GM19193 (cell line): ENCODE results near the gene GTF2F2.

Experiments
- POLR2A ChIP-seq: IDR thresholded peaks from 4 replicates; pipeline ENCODE4 v1.6.1; 2011; ENCODE audit not compliant: insufficient read depth, insufficient read length; ENCODE audit errors: extremely low read depth

The GTF2F2 gene

DNA sequence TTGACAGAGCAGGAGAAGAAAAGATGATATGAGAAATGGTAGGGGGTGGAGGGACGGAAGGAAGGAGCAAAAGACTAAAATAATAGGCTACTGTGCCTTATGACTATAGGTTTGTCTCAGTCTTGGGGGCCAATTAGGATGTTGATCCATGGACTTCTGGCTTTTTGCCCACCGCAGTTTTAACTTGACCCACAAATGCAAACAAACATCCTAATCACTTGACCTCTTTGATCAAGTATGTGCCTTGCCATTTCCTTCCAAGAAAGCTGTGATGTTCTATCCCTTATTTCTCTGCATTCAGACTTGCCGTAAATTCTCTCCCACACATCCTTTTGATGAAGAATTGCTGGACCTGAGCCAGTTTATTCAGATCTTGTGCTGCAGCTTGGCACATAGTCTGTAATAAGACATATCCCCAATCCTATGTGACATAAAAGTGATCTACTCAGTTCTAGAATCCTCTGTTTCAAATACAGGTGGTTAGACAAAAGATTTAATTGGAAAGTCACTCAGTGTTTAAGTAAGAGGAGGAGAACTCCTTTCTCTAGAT lies 157.9 kb downstream of the GTF2F2 start:
- no peak for TF ChIP-seq POLR2A

DNA sequence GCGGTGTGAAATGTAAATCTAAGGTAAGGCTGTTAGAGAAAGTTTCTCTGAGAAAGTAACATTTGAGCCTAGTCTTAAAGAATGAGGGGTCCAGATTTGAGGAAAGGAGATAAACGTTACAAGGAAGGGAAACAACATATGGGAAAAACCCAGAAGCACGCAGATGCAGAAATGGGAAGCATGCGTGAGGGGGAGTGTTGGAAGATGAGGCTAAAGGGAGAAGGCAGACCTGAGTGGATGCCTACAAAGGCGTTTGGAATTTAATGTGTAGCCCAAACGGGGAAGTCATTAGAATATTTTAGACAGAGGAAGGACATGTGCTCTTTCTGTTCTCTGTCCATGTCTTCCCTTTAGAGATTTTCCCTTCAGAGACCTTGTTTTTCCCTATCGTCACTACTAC lies 159.7 kb downstream of the GTF2F2 start:
- no peak for TF ChIP-seq POLR2A

DNA sequence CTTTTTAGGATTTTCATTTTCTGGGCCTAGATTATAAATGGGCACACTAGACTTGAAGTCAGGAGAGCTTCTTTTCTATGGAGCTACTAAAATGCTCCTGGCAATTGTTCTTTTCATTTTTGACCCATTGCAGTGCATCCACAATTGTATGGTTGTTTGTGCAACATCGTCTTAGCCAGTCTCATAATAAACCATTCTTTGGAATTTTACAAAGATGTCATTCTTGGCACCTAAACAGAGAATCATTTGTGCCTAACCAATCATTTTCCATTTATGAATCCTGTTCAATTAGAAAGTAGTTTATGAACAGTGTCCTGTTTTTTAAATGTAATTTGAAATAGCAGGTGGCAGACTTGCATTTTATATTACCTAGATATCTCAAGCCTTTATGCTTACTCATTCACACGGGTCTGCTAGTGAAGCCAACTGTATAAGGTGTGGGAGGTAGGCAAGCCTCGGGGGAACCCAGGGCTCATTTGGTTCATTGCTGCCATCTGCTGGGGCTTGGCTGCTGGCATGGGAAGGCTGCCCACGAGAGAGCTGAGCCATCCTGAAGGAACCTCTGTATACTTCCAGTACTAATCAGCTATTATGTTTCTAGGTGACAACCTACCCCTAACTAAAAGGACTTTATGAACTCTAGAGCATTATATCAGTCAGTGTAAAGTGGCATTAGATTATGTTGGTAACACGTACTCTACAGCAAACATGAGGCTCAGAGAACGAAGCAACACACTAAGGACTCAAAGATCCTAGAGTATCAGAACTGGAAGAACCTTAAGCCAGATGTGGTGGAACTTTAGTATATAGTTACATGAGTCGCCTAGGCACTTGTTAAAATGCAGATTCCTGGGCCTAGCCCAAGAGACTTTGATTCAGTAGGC lies 160.7 kb downstream of the GTF2F2 start:
- TF ChIP-seq POLR2A, result no peak

DNA sequence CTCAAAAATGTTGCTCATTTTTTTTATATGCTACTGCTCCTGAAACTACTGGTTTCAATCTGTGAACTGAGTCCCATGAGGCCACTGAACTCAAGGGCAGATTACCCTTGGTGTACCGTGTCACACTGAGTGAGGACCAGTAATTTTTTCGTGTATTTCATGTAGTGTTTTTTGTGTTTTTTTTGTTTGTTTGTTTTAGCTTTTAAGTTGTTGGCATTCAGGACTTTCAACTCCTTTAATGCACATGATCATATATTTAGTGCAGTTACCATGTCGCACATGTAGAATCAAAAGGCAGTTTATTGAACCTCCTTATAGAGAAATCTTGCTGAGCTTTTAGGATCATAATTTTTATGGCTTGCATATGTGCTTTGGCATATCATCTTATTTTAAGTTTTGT lies 162.7 kb downstream of the GTF2F2 start:
- no peak for TF ChIP-seq POLR2A

DNA sequence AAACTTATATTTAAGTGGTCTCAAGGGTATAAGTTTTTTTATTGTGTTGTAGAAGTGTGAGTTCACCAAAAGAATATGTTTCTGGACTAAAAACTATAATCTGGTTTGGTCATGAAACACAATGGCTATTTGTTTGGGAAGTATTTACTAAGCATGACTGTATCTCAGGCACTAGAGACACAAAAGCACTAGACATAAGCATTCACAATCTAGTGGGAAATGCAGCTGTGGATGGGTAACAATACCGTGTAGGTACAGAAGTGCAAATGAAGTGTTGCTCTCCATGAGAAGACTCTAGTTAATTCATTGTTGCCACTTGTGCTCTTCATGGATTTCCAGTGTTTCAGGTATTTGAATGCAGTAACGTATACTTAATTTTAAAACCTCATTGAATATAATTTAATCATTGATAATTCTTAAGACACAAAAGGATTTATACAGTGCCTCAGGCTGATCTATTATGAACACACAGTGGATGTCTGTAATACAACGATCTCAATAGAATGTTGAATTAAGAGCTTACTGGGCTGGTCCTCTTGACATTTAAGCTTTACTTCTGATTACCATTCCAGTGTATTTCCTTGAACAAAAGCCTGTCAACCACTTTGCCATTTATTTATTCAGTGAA lies 169.7 kb downstream of the GTF2F2 start:
- TF ChIP-seq POLR2A, result no peak

DNA sequence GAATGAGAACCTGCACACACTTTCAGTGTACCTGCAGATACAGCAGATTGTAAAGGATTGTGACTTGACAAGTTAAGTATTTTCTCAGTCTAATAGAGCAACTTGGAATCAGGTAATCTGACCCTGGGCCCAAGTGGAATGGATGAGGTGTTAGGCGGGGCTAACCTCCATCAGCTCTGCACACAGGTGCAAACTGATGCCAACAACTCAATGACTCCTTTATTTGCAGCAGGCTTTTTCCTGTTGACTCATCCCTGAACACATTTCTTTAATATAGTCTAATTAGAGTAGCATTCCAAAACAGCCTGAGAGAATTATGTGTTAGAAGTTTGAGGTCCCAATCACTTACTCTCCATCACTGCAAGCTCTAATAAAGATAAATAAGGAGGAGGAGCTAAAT lies 171.9 kb downstream of the GTF2F2 start:
- TF ChIP-seq POLR2A, result no peak

DNA sequence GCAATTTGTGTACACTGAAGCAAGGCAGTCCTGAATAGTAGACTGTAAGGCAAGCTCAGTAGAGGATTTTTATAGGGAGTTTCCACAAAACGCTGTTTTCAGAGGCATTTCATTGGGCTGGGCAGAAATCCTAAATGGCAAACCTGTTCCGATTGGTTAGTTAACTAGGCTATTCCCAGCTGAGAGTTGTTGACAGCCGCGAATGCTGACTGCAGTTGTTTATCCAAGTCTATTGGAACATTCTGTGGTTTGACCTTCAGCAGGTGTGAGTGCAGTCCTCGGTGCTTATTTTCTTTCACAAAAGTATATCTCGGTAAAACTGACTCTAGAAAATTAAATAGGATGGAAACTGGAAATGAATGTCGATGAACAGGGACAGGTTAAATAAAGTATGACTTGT lies 175.2 kb downstream of the GTF2F2 start:
- no peak for TF ChIP-seq POLR2A

DNA sequence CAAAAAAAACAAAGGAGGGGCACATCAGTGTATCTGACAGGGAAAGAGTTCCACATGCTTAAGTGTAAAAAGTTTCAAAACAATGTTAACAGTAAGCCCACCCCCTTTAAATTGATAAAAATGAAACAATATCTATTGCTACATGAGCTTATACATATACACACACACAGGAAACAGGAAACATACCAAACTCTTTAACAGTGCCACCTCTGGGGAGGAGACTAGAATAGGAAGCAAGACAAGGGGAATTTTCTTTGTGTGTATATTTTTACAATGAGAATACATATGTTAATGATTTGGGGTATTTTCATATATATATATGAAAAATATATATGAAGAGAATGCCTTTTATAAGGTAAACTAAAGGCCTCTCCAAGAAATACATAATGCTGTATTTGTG lies 175.9 kb downstream of the GTF2F2 start:
- TF ChIP-seq POLR2A, result no peak

DNA sequence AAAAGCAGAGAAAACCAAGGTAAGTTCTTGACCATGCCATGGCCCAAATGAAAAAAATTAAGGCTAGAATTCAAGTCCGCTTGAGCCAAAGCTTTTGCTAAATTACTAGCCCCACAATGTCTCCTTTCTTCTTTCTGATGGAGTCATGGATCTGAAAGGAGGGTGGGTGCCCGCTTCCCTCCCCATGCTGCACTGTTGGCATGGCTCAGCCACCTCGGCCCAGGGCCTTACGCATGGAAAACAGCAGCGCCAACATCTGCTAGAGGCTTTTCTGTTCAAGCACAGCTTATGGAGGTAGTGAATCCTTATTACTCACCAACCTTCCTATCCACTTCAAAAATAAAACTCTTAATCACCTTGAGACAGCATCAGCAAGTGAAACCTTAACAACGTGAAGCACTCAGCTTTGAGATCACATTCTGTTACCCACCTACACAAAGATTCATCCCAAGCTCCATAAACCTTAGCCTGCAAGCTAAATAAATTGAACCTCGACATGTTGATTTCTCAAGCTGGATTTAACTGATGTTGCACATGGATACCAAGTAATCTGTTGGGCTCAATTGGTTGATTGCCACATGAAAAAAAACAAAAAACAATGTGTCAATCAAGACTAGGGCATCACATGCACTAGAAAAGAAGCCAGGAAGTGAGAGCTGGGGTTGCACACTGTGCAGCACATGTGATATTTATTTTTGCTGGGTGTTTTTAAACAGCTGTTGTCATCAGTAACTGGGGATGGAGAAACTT lies 177.3 kb downstream of the GTF2F2 start:
- no peak for TF ChIP-seq POLR2A

DNA sequence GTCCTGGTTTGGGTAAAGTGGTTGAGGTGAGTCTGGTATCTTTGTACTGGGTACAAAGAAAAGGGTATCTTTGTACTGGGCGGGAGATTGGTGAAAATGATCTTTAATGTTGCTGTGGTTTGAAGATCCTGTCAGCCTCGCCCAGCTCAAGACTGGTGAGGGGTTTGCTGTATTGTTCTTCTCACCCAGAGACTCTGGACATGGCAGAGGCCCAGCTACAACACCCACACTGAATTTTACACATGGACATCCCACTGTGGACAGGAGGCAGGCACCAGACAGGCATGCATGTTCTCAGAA lies 177.8 kb downstream of the GTF2F2 start:
- TF ChIP-seq POLR2A, result no peak

DNA sequence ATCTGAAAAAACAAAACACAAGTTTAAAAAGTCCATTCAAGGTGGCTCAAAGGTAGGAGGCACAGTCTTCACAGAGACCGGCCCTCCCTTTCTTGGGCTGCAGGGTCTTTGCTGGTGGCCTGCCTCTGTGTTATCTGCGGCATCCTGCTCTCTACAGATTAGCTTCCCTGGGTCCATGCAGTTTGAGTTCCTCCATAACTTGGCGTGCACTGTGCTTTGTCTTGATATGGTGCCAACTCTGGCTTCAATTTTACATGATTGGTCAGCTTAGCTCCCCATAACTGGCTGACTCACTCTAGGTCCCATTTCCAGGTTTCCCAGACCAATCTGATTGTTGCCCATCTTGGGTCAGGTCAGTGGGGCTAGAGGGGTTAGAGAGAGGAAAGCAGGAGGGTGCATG lies 178.9 kb downstream of the GTF2F2 start:
- no peak for TF ChIP-seq POLR2A

DNA sequence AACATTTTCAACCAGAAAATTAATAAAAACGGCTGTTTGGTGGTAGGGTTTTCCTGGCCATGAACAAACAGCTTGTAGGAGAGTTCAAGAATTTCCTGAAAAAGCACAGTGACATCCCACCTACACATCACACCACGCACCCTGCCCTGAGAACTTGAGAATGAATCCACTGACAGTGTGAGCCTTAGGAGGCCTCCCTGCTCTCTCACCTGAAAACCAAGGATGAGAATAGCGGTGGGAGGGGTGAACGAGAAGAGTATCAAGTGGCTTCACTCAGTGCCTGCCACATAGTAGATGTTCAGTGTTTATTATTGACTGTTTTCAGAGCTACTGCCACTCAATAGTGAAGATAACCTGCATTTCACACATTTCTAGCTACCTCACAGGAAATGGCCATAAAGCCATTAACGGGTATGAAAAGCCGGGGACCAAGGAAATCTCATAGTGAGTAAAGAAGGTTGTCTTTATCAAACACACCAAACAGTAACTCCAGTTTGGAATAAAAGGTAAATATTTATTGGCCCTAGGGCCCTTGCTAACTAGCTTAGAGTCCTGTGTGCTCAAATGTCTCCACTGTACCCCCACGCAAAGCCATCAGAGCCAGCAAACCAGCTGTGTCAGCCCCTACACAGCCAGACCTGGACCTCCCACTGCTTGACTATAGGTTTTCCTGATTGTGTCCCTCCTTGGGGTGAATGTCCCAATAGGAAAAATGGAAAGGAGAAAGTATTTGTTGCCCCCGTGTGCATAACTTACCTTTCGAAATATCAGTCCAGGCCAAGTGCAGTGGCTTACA lies 180.1 kb downstream of the GTF2F2 start:
- TF ChIP-seq POLR2A, result no peak

DNA sequence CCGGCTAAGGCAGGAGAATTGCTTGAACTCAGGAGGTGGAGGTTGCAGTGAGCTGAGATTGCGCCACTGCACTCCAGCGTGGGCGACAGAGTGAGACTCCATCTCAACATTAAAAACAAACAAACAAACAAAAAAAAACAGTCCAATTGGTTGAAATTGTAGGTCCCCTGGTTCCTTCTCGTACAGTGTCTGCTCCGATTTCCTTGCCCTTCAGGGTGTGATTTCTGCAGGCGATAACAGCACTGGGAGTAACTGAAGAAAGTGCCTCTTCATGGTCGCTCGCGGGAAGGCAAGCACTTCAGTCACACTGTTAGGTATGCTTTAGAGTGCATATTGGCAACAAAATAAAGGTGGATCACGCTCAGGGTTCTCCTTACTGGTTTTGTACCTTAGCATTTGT lies 181.0 kb downstream of the GTF2F2 start:
- no peak for TF ChIP-seq POLR2A

DNA sequence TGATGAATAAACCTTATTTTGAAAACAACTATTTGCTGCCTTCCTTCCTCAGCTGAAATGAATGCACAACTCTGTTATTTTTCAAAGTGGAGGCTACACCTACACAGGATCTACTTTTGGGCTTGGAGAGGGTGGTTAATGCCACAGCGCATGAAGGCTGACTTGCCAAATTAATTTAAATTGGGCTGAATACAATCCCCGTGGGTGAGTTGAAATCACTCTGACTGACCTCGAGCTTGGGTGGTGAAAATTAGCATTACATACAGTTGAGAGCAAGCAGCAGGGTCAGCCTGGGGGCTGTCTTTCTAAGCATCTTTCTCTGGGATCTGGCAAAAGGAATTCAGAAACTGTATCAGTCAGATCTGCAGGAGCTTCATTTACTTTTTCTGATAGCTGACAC lies 182.2 kb downstream of the GTF2F2 start:
- no peak for TF ChIP-seq POLR2A

DNA sequence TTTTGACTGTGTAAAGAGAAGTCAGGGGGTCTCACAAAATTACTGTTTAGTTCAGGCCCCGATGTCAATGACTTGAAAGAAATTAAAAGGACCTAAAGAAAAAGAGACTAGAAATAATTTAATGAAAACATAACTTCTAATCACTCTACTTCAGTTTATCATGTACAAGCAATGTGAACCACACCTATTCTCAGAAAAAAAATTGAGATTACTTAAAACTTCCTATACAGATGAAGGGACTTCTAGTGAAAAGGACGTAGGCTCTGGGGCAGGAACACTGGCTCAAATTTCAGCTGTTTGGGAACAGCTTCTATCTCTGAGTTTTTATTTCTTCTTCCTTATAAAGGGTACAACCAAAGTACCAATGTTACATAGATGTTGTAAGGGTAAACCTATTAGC lies 182.7 kb downstream of the GTF2F2 start:
- TF ChIP-seq POLR2A, result no peak
